ENCODE data around the gene EIF3A. TPM values are rescaled to one million over a fixed set of nuclear protein-coding genes. Genes with fewer than 3 reads are reported as not detected.

EIF3A gene
- total and polyA plus RNA-seq, 4 donors = 27.5 to 88.9 (median 47.6) TPM

GRCh38 chr10:119049777-119050176, 30.8 kb downstream of the EIF3A start:
- Histone ChIP-seq H3K4me3 (ENCODE audit: low read depth in 1 of 3, low read length in 3 of 3) (no peak overlapping the region), H3K27ac (ENCODE audit: low read depth in 1 of 2, low read length in 2 of 2) (no peak overlapping the region), H3K27me3 (ENCODE audit: control insufficient read depth in 4 of 4, insufficient read depth in 4 of 4, low read length in 3 of 4) (no peaks in the 10 kb centered on the region), H3K36me3 (ENCODE audit: control insufficient read depth in 4 of 4, insufficient read depth in 3 of 4, low read depth in 1 of 4, low read length in 3 of 4) (peaks cover 21 to 81% (median 76%) of the 10 kb centered on the region in 4 donors), H3K9ac (ENCODE audit: low read depth in 1 of 2, low read length in 2 of 2) (no peak overlapping the region), H3K9me3 (ENCODE audit: control insufficient read depth in 4 of 4, low read length in 3 of 4) (no peaks in the 10 kb centered on the region), H3K4me1 (ENCODE audit: control insufficient read depth in 4 of 4, insufficient read depth in 4 of 4, low read length in 3 of 4) (peaks cover 0 to 3% (median 2%) of the 10 kb centered on the region in 4 donors)
- WGBS = 97% methylated on average over 14 of the region's 14 CpGs
- no peak for DNase-seq (ENCODE audit: low spot score)
- TF ChIP-seq GABPA (IDR thresholded peaks at IDR 0.05 in 1 of 2, conservative IDR thresholded peaks at IDR 0.05 in 1 of 2) (no peak), RAD21 (IDR thresholded peaks at IDR 0.05) (no peak), JUND (IDR thresholded peaks at IDR 0.05) (no peak)

DNA sequence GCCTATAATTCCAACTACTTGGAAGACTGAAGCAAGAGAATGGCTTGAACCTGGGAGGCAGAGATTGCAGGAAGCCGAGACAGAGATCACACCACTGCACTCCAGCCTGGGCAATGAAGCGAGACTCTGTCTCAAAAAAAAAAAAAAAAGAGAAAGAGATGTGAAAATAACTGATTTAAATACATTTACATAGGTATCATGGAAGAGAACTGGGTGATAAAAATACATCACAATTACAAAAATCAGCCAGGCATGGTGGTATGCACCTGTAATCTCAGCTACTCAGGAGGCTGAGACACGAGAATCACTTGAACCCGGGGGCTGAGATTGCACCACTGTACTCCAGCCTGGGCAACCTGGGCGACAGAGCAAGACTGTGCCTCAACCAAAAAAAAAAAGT, 31.3 kb downstream of the EIF3A start:
- H3K36me3 ChIP-seq (ENCODE audit: control insufficient read depth in 4 of 4, insufficient read depth in 3 of 4, low read depth in 1 of 4, low read length in 3 of 4) = peaks cover 19 to 80% (median 74%) of the 10 kb centered on the region in 4 donors
- WGBS = 98% methylated on average over 5 of the region's 5 CpGs
- no peak overlapping the region for H3K27ac ChIP-seq (ENCODE audit: low read depth in 1 of 2, low read length in 2 of 2)
- H3K4me3 ChIP-seq (ENCODE audit: low read depth in 1 of 3, low read length in 3 of 3) = no peak overlapping the region
- TF ChIP-seq FOXA1 (IDR thresholded peaks at IDR 0.05) (no peak), SP1 (IDR thresholded peaks at IDR 0.05) (no peak), FOXA2 (IDR thresholded peaks at IDR 0.05) (no peak), JUND (IDR thresholded peaks at IDR 0.05) (no peak), TAF1 (conservative IDR thresholded peaks at IDR 0.05) (no peak), GABPA (IDR thresholded peaks at IDR 0.05 in 1 of 2, conservative IDR thresholded peaks at IDR 0.05 in 1 of 2) (no peak), HNF4A (conservative IDR thresholded peaks at IDR 0.05) (no peak), ZBTB33 (IDR thresholded peaks at IDR 0.05) (no peak), YY1 (IDR thresholded peaks at IDR 0.05) (no peak), NR2F2 (IDR thresholded peaks at IDR 0.05) (no peak), RAD21 (IDR thresholded peaks at IDR 0.05) (no peak), HNF4G (IDR thresholded peaks at IDR 0.05) (no peak), EGR1 (IDR thresholded peaks at IDR 0.05; ENCODE audit: low read depth in 2 of 2) (no peak), RXRA (IDR thresholded peaks at IDR 0.05) (no peak)
- TF ChIP-seq, protein P1, sequence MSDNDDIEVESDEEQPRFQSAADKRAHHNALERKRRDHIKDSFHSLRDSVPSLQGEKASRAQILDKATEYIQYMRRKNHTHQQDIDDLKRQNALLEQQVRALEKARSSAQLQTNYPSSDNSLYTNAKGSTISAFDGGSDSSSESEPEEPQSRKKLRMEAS (IDR thresholded peaks at IDR 0.05) = no peak
- TF ChIP-seq, protein P2, sequence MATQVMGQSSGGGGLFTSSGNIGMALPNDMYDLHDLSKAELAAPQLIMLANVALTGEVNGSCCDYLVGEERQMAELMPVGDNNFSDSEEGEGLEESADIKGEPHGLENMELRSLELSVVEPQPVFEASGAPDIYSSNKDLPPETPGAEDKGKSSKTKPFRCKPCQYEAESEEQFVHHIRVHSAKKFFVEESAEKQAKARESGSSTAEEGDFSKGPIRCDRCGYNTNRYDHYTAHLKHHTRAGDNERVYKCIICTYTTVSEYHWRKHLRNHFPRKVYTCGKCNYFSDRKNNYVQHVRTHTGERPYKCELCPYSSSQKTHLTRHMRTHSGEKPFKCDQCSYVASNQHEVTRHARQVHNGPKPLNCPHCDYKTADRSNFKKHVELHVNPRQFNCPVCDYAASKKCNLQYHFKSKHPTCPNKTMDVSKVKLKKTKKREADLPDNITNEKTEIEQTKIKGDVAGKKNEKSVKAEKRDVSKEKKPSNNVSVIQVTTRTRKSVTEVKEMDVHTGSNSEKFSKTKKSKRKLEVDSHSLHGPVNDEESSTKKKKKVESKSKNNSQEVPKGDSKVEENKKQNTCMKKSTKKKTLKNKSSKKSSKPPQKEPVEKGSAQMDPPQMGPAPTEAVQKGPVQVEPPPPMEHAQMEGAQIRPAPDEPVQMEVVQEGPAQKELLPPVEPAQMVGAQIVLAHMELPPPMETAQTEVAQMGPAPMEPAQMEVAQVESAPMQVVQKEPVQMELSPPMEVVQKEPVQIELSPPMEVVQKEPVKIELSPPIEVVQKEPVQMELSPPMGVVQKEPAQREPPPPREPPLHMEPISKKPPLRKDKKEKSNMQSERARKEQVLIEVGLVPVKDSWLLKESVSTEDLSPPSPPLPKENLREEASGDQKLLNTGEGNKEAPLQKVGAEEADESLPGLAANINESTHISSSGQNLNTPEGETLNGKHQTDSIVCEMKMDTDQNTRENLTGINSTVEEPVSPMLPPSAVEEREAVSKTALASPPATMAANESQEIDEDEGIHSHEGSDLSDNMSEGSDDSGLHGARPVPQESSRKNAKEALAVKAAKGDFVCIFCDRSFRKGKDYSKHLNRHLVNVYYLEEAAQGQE (IDR thresholded peaks at IDR 0.05) = no peak
- TF ChIP-seq, protein P3, sequence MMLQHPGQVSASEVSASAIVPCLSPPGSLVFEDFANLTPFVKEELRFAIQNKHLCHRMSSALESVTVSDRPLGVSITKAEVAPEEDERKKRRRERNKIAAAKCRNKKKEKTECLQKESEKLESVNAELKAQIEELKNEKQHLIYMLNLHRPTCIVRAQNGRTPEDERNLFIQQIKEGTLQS (IDR thresholded peaks at IDR 0.05) = no peak
- TF ChIP-seq, protein P4, sequence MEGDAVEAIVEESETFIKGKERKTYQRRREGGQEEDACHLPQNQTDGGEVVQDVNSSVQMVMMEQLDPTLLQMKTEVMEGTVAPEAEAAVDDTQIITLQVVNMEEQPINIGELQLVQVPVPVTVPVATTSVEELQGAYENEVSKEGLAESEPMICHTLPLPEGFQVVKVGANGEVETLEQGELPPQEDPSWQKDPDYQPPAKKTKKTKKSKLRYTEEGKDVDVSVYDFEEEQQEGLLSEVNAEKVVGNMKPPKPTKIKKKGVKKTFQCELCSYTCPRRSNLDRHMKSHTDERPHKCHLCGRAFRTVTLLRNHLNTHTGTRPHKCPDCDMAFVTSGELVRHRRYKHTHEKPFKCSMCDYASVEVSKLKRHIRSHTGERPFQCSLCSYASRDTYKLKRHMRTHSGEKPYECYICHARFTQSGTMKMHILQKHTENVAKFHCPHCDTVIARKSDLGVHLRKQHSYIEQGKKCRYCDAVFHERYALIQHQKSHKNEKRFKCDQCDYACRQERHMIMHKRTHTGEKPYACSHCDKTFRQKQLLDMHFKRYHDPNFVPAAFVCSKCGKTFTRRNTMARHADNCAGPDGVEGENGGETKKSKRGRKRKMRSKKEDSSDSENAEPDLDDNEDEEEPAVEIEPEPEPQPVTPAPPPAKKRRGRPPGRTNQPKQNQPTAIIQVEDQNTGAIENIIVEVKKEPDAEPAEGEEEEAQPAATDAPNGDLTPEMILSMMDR (IDR thresholded peaks at IDR 0.05; ENCODE audit: low read depth, low read length, missing input control) = no peak
- no peak overlapping the region for H3K9ac ChIP-seq (ENCODE audit: low read depth in 1 of 2, low read length in 2 of 2)
- DNase-seq (ENCODE audit: low spot score) = no peak
- H3K4me1 ChIP-seq (ENCODE audit: control insufficient read depth in 4 of 4, insufficient read depth in 4 of 4, low read length in 3 of 4) = peaks cover 0 to 3% (median 2%) of the 10 kb centered on the region in 4 donors
- H3K27me3 ChIP-seq (ENCODE audit: control insufficient read depth in 4 of 4, insufficient read depth in 4 of 4, low read length in 3 of 4) = no peaks in the 10 kb centered on the region
- H3K9me3 ChIP-seq (ENCODE audit: control insufficient read depth in 4 of 4, low read length in 3 of 4) = no peaks in the 10 kb centered on the region

Measured in liver (tissue), 9 donors.